Activated CD8-positive, alpha-beta T cell treated with anti-CD3 and anti-CD28 coated beads for 36 hours (primary cell): ENCODE measurements around the gene KCNIP2. TPM values are rescaled to one million over a fixed set of nuclear protein-coding genes. Genes with fewer than 3 reads are reported as not detected.
A peak's percentile ranks its signal among the peaks of the same experiment; 100 is the strongest.

ENCODE experiments used
- ATAC-seq: fragments of 200-7000 bp; cut with Tn5 transposase; one replicate; pipeline ENCODE4 v1.10.0; 2021; ENCODE audit warnings: mild to moderate bottlenecking, moderate library complexity
- CTCF ChIA-PET: fragments of 350-600 bp; sonication (Branson Sonifier 250); formaldehyde crosslinking; loops from one replicate; lab custom pipeline; 2021; ENCODE audit warnings: antibody characterized with exemption; lab: Charles Lee
- POLR2A ChIA-PET: fragments of 350-600 bp; sonication (Branson Sonifier 250); formaldehyde crosslinking; loops from one replicate; lab custom pipeline; 2021; ENCODE audit warnings: antibody characterized with exemption; lab: Charles Lee
- DNase-seq: peaks from one replicate; pipeline ENCODE4 v3.0.0-alpha.2; 2020
- H3K27ac Mint-ChIP-seq: one replicate; pipeline ENCODE4 v1.8.0; 2021; ENCODE audit warnings: mild to moderate bottlenecking, mixed read lengths
- H3K27me3 Mint-ChIP-seq: one replicate; pipeline ENCODE4 v1.8.0; 2021; ENCODE audit warnings: mixed read lengths
- H3K36me3 Mint-ChIP-seq: one replicate; pipeline ENCODE4 v1.8.0; 2021; ENCODE audit warnings: low read depth, mixed read lengths
- H3K4me1 Mint-ChIP-seq: one replicate; pipeline ENCODE4 v1.8.0; 2021; ENCODE audit warnings: low read depth, mixed read lengths
- H3K4me3 Mint-ChIP-seq: one replicate; pipeline ENCODE4 v1.8.0; 2021; ENCODE audit warnings: mild to moderate bottlenecking, moderate library complexity, mixed read lengths
- H3K9me3 Mint-ChIP-seq: one replicate; pipeline ENCODE4 v1.8.0; 2021; ENCODE audit warnings: mixed read lengths
- CTCF ChIP-seq: fragments of 200-600 bp; IDR thresholded peaks from one replicate; pipeline ENCODE4 v1.8.0; 2022; ENCODE audit warnings: antibody characterized with exemption, mild to moderate bottlenecking
- intact Hi-C: fragments of 100-400 bp; cut with micrococcal nuclease; formaldehyde crosslinking; loops from one replicate; pipeline ENCODE4 v1.10.0; 2022
- total RNA-seq, 2 experiments: library from RNA; stranded (reverse); gene quantifications; one replicate each; pipeline ENCODE4 v1.2.3, GENCODE V29; 2021

KCNIP2 gene
- total RNA-seq, 2 experiments from 2014 or later = 2.4 to 3.1 TPM

GRCh38 chr10:101817337-101818118 is 26.1 kb downstream of the KCNIP2 start:
- POLR2A ChIA-PET = interaction anchor here (0.6 to 6.6 kb wide), 18 partner anchors 10 to 1287 kb away, joined by 3 to 53 read pairs (median 6); partner anchors contain the start of genes KCNIP2, NOLC1 and NPM3
- Mint-ChIP-seq H3K4me1 (peaks cover 41% of the 10 kb centered on the region), H3K36me3 (peaks cover 38% of the 10 kb centered on the region), H3K9me3 (no peaks in the 10 kb centered on the region), H3K27ac (peak overlapping the region; percentile 96), H3K27me3 (no peaks in the 10 kb centered on the region), H3K4me3 (peak overlapping the region; percentile 88)
- CTCF ChIA-PET = interaction anchor here (1.4 to 9.7 kb wide), 4 partner anchors 22 to 193 kb away, joined by 4 to 125 read pairs (median 6); partner anchors contain the start of gene KCNIP2
- intact Hi-C loops = loop anchor here (5.0 kb wide), 1 partner anchor 35 kb away; the partner anchor contains the start of gene NPM3
- TF ChIP-seq CTCF = no peak
- peak; percentile 2 for ATAC-seq
- peak; percentile 68 for DNase-seq

- peak overlapping the region; percentile 96 for H3K27ac Mint-ChIP-seq
Observed at GRCh38 chr10:101816913-101817336, 26.7 kb downstream of the KCNIP2 start.

GRCh38 chr10:101816376-101816775 is 27.2 kb downstream of the KCNIP2 start:
- Mint-ChIP-seq H3K4me3 (peak overlapping the region; percentile 88), H3K9me3 (no peaks in the 10 kb centered on the region), H3K27ac (peak overlapping the region; percentile 96), H3K36me3 (peaks cover 46% of the 10 kb centered on the region), H3K27me3 (no peaks in the 10 kb centered on the region), H3K4me1 (peaks cover 44% of the 10 kb centered on the region)
- no peak for TF ChIP-seq CTCF
- CTCF ChIA-PET = interaction anchor here (1.0 to 9.7 kb wide), 4 partner anchors 23 to 214 kb away, joined by 3 to 125 read pairs (median 6); partner anchors contain the start of gene KCNIP2
- intact Hi-C loops = loop anchor here (5.0 kb wide), 1 partner anchor 34 kb away; the partner anchor contains the start of gene NPM3
- POLR2A ChIA-PET = interaction anchor here (0.6 to 6.6 kb wide), 7 partner anchors 10 to 303 kb away, joined by 3 to 53 read pairs (median 6); partner anchors contain the start of genes KCNIP2 and NPM3
- ATAC-seq (no peak), DNase-seq (no peak)

More at GRCh38 chr10:101816913-101817336, 26.7 kb downstream of the KCNIP2 start:
- Mint-ChIP-seq H3K36me3 (peaks cover 42% of the 10 kb centered on the region), H3K27me3 (no peaks in the 10 kb centered on the region), H3K4me3 (peak overlapping the region; percentile 88), H3K9me3 (no peaks in the 10 kb centered on the region), H3K4me1 (peaks cover 44% of the 10 kb centered on the region)
- TF ChIP-seq CTCF = no peak
- CTCF ChIA-PET = interaction anchor here (1.4 to 9.7 kb wide), 3 partner anchors 23 to 193 kb away, joined by 4 to 125 read pairs (median 9); partner anchors contain the start of gene KCNIP2
- intact Hi-C loops = loop anchor here (5.0 kb wide), 1 partner anchor 35 kb away; the partner anchor contains the start of gene NPM3
- POLR2A ChIA-PET = interaction anchor here (0.6 to 6.6 kb wide), 9 partner anchors 10 to 1286 kb away, joined by 3 to 53 read pairs (median 4); partner anchors contain the start of genes KCNIP2 and NPM3
- no peak for ATAC-seq
- DNase-seq = peak; percentile 21

GRCh38 chr10:101814466-101815071 is 29.0 kb downstream of the KCNIP2 start:
- Mint-ChIP-seq H3K9me3 (no peaks in the 10 kb centered on the region), H3K27ac (peak overlapping the region; percentile 90), H3K4me1 (peaks cover 48% of the 10 kb centered on the region), H3K4me3 (peak overlapping the region; percentile 88), H3K36me3 (peaks cover 60% of the 10 kb centered on the region), H3K27me3 (no peaks in the 10 kb centered on the region)
- ChIA-PET CTCF (interaction anchor here (0.6 to 9.7 kb wide), 4 partner anchors 25 to 259 kb away, joined by 3 to 125 read pairs (median 4); partner anchors contain the start of gene KCNIP2), POLR2A (interaction anchor here (1.2 to 6.6 kb wide), 2 partner anchors 26 to 30 kb away, joined by 3 to 53 read pairs; partner anchors contain the start of gene NPM3)
- intact Hi-C loops = loop anchor here (5.0 kb wide), 1 partner anchor 32 kb away; the partner anchor contains the start of gene NPM3
- DNase-seq (no peak), ATAC-seq (peak; percentile 8)
- no peak for TF ChIP-seq CTCF
